Amniotic stem cell (primary cell): ENCODE data around the gene MAST4.

ENCODE experiments used
- DNase-seq: peaks from one replicate; lab custom pipeline; 2025; lab: John Stamatoyannopoulos, UW

The MAST4 gene

GRCh38 chr5:67020096-67020615 lies 424.0 kb downstream of the MAST4 start:
- no peak for DNase-seq

- DNase-seq: no peak
Observed at GRCh38 chr5:67021031-67021430, 424.8 kb downstream of the MAST4 start.

GRCh38 chr5:67021521-67021920 lies 425.3 kb downstream of the MAST4 start:
- no peak for DNase-seq

- DNase-seq: no peak
Observed at GRCh38 chr5:67021962-67022361, 425.8 kb downstream of the MAST4 start.

- no peak for DNase-seq
Observed at GRCh38 chr5:67025457-67025856, 429.3 kb downstream of the MAST4 start.

- no peak for DNase-seq
Observed at GRCh38 chr5:67026278-67026677, 430.1 kb downstream of the MAST4 start.

GRCh38 chr5:67027171-67027570 lies 431.0 kb downstream of the MAST4 start:
- DNase-seq: no peak

- DNase-seq: no peak
Observed at GRCh38 chr5:67028371-67028770, 432.2 kb downstream of the MAST4 start.

- DNase-seq: no peak
Observed at GRCh38 chr5:67028941-67029340, 432.7 kb downstream of the MAST4 start.

GRCh38 chr5:67029481-67029880 lies 433.3 kb downstream of the MAST4 start:
- DNase-seq: no peak

- DNase-seq: no peak
Observed at GRCh38 chr5:67030289-67031056, 434.3 kb downstream of the MAST4 start.

GRCh38 chr5:67031057-67031443 lies 434.9 kb downstream of the MAST4 start:
- DNase-seq: no peak

- DNase-seq: no peak
Observed at GRCh38 chr5:67031692-67032091, 435.5 kb downstream of the MAST4 start.

- no peak for DNase-seq
Observed at GRCh38 chr5:67032921-67033664, 436.9 kb downstream of the MAST4 start.

- DNase-seq: no peak
Observed at GRCh38 chr5:67033880-67034651, 437.9 kb downstream of the MAST4 start.

- no peak for DNase-seq
Observed at GRCh38 chr5:67035098-67035740, 439.0 kb downstream of the MAST4 start.

GRCh38 chr5:67037171-67037570 lies 441.0 kb downstream of the MAST4 start:
- DNase-seq: no peak

GRCh38 chr5:67038817-67039603 lies 442.8 kb downstream of the MAST4 start:
- no peak for DNase-seq

- no peak for DNase-seq
Observed at GRCh38 chr5:67042176-67043003, 446.2 kb downstream of the MAST4 start.

GRCh38 chr5:67043796-67044511 lies 447.8 kb downstream of the MAST4 start:
- DNase-seq: no peak
